Measurements from ENCODE around the gene TRMT2A.

Gene TRMT2A

GRCh38 chr22:20149257-20150250 is 32.5 kb upstream of the TRMT2A start:
- no peak for DNase-seq

- no peak for DNase-seq
Observed at GRCh38 chr22:20148414-20148813, 31.4 kb upstream of the TRMT2A start.

DNA sequence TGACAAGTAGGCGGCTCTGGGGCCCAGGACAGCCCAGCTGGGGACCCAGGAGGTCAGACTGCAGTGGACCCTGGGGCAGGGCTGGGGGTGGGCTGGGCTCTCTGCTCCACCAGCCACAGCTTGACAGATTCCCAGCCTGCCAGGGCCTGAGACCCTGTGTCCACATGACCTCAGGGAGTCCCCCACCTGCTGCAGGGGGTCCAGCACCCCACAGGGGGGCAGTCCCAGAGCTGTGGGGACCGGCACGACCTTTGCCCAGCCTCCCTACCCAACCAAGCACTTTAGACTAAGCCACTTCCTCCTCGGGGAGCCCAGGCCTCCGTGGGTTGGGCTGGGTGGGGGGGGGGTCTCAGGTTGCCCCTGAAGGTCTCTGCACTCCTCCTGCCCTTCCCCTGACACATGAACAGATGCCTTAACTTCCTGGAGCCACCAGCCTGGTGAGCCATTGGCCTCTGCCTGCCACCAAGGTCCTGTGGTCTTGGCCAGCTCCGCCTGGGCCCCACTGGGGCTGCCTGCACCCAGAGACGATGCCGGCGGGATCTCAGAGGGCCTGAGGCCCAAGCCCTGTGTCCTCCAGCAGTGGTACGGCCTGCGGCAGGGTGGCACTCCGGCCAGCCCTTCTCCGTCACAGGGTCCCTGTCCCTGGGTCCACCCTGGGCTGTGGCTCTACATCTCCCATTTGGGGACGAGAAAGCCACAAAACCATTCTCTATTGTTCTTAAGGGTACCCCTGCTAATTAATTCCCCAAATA is 30.4 kb upstream of the TRMT2A start:
- no peak for DNase-seq

DNA sequence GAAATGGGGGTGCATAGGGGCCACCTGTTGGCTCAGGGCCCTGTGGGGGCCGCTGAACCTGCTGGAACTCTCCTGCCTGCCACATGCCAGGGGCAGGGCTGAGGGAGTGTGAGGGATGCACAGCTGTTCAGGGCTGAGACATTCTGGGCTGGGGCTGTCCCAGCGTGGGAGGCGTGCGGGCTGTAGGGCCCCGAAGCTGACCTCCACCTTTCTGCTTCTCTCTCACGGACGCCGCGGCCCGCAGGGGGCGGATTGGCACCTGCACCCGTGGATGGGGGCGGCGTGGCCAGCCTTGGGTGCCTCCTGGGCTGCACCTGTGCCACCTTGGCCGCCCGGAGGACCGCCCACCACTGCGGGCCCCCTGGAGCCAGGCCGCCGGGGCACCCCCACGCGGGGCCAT is 29.8 kb upstream of the TRMT2A start:
- DNase-seq, result no peak

GRCh38 chr22:20145832-20146223 is 28.8 kb upstream of the TRMT2A start:
- DNase-seq, result no peak

- DNase-seq, result no peak
Observed at GRCh38 chr22:20145206-20145831, 28.3 kb upstream of the TRMT2A start.

DNA sequence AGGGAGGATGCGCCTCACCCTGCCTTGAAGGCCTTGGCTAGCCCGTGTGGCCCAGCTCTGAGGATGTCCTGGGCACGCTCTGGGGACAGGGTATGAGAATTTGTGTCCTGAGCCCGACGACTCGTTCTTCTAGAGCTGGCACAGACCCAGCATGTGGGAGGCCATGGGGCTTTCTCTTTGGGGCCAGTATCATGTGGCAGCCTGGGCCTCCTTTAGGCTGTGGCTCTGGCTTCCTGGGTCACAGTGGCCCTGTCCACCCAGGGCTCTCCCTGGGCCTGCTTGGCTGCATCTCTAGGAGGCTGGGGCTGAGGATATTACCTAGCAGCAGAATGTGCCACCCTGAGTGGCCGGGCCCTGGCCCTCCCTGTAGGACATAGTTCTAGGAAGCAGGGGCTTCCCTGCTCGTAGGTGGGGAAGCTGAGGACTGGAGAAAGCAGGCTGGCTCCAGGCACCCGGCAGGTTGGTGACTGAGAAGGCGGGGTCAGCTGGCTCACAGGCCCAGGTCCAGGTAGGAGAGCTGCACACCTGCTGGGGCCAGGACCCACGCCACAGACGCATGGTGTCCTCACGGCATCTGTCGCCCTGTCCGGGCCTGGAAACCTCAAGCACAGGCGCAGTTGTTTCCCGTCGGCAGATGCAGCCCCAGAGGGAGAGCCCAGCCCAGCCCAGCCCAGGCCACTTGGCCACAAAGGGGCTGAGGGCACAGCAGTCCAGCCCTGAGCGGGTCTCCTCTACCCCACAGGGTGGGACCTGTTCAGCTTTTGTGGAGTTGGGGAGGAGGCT is 27.0 kb upstream of the TRMT2A start:
- no peak for DNase-seq

DNA sequence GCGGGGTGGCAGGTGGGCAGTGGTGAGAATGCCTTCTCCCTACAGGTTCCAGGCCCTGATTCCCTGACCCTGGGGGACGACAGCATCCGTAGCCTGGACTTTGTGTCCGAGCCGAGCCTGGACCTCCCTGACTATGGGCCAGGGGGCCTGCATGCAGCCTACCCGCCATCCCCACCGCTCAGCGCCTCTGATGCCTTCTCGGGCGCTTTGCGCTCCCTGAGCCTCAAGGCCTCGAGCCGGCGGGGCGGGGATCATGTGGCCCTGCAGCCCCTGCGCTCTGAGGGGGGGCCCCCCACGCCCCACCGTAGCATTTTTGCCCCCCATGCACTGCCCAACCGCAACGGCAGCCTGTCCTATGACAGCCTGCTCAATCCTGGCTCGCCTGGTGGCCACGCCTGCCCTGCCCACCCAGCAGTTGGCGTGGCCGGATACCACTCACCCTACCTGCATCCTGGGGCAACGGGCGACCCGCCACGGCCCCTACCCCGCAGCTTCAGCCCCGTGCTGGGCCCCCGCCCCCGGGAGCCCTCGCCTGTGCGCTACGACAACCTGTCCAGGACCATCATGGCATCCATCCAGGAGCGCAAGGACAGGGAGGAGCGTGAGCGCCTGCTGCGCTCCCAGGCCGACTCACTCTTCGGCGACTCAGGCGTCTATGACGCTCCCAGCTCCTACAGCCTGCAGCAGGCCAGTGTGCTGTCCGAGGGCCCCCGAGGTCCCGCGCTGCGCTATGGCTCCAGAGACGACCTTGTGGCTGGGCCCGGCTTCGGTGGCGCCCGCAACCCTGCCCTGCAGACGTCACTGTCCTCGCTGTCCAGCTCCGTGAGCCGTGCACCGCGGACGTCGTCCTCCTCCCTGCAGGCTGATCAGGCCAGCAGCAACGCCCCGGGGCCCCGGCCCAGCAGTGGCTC is 25.9 kb upstream of the TRMT2A start:
- DNase-seq, result no peak

GRCh38 chr22:20141186-20142077 is 24.4 kb upstream of the TRMT2A start:
- no peak for DNase-seq

DNA sequence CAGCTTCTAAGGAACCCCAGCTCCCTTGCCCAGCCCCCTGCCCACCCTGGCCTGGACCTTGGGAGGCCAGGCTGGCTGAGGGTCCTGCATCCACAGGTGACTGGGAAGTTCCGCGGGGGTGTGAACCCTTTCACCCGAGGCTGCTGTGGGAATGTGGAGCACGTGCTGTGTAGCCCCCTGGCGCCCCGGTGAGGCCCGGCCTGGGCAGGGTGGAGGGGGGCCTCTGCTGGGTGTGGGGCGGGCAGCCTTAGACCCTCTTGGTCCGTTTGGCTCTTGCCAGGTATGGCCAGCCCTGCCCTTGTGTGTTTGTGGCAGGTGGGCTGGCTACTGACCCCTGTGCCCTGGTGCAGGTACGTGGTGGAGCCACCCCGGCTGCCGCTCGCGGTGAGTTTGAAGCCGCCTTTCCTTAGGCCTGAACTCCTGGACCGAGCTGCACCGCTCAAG is 23.5 kb upstream of the TRMT2A start:
- DNase-seq, result no peak

DNA sequence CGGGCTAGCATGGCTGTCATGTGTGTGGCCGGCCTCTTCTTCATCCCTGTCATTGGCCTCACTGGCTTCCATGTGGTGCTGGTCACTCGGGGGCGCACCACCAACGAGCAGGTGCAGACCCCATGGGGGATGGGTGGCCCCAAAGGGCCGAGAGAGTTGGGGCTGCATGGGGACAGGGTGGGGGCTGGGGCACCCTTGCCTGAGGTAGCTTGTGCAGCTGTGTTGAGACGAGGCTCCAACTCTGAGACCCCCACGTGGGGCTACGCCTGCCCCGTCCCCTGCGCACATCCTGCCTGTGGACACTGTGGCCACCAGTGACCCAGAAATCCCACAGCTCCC is 23.1 kb upstream of the TRMT2A start:
- DNase-seq, result no peak

- no peak for DNase-seq
Observed at GRCh38 chr22:20139391-20140106, 22.5 kb upstream of the TRMT2A start.

DNA sequence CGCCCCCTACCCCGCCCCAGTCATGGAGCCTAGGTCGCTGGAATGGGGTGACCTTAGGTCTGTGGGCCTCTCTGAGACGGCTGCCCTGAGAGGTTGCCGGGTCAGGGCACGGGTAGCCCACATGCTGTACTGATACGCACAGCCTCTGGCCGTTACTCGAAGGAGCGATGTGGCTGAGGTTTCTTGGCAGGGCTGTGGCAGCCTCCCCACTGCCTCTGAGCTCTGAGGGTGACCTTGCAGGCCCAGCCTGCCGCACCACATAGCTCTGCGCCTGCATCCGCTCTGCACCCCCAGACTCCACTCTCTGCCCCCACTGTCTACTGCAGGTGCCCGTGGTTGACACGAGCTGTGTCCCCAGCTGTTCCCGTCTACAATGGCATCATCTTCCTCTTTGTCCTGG is 21.8 kb upstream of the TRMT2A start:
- DNase-seq, result no peak

- DNase-seq, result no peak
Observed at GRCh38 chr22:20138417-20138738, 21.4 kb upstream of the TRMT2A start.

GRCh38 chr22:20137671-20138416 is 20.8 kb upstream of the TRMT2A start:
- DNase-seq, result no peak

DNA sequence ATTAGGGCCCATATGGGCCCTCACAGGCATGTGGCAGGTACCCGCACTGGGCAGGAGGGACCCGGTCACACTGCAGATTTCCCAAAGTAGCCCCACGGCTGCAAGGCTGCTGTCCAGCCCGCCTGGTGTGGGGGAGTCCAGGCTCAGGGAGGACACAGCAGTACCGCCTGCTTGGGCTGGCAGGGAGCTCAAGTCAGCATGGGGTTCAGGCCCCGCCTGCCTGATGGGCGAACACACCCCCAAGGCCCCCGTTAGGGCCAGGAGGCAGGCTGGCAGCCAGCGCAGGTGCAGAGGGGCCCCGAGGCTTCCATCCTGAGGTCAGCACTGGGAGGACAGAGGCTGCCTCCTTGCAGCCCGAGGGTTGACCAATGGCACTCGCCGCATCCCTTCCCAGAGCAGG is 20.1 kb upstream of the TRMT2A start:
- no peak for DNase-seq

DNA sequence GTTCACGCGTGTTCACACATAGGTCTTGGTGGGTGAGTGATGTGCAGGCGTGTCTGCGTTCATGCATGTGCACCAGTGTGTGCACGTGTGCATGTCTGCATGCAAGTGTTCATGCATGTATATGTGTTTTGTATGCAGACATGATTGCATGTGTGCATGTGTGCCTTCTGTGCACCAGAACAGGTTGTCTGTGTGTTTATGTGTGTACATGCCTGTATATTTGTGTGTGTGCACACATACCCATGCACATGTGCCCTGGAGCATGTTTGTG is 19.5 kb upstream of the TRMT2A start:
- DNase-seq, result no peak

GRCh38 chr22:20135806-20136602 is 19.0 kb upstream of the TRMT2A start:
- no peak for DNase-seq

- DNase-seq, result no peak
Observed at GRCh38 chr22:20135265-20135664, 18.2 kb upstream of the TRMT2A start.
